ENCODE results near the gene TEPSIN. TPM values are rescaled to one million over a fixed set of nuclear protein-coding genes. Genes with fewer than 3 reads are reported as not detected.
"Not testable (repeated sequence)": the region's sequence is repeated elsewhere in the genome, so short reads cannot be mapped to it uniquely, and the experiment has no call there.

Gene TEPSIN
- total RNA-seq, 4 donors from 2014 or later: 37.9 to 82.2 (median 64.9) TPM

DNA sequence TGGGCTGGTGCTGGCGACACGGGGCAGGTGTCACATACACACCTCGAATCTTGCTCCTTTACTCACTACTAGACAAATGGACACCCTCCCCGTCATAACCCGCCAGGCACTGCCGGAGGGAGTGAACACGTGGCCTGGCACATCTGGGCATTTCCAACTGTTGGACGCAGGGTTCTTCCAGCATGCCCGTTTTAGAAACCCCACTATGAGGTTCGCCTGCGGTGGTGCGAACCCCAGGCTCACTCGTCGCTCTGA lies 9.3 kb downstream of the TEPSIN start:
- Histone ChIP-seq H3K36me3 (peaks cover 13 to 30% of the 10 kb centered on the region in 2 donors), H3K27me3 (no peaks in the 10 kb centered on the region), H3K27ac (no peak overlapping the region), H3K4me1 (no peaks in the 10 kb centered on the region), H3K4me3 (replicated peaks in 1 of 3) (no peak overlapping the region), H3K9me3 (no peaks in the 10 kb centered on the region)
- no peak for DNase-seq
- intact Hi-C loops (cut with DNase I): loop anchor here (10.0 kb wide), 1 partner anchor 195 kb away; the partner anchor contains the start of gene BAIAP2
- TF ChIP-seq, protein P1, sequence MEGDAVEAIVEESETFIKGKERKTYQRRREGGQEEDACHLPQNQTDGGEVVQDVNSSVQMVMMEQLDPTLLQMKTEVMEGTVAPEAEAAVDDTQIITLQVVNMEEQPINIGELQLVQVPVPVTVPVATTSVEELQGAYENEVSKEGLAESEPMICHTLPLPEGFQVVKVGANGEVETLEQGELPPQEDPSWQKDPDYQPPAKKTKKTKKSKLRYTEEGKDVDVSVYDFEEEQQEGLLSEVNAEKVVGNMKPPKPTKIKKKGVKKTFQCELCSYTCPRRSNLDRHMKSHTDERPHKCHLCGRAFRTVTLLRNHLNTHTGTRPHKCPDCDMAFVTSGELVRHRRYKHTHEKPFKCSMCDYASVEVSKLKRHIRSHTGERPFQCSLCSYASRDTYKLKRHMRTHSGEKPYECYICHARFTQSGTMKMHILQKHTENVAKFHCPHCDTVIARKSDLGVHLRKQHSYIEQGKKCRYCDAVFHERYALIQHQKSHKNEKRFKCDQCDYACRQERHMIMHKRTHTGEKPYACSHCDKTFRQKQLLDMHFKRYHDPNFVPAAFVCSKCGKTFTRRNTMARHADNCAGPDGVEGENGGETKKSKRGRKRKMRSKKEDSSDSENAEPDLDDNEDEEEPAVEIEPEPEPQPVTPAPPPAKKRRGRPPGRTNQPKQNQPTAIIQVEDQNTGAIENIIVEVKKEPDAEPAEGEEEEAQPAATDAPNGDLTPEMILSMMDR (IDR thresholded peaks at IDR 0.05): no peak
- TF ChIP-seq POLR2A (IDR thresholded peaks at IDR 0.05): no peak
- WGBS, 2 donors: 93 to 96% methylated on average over 14 of the region's 14 CpGs

DNA sequence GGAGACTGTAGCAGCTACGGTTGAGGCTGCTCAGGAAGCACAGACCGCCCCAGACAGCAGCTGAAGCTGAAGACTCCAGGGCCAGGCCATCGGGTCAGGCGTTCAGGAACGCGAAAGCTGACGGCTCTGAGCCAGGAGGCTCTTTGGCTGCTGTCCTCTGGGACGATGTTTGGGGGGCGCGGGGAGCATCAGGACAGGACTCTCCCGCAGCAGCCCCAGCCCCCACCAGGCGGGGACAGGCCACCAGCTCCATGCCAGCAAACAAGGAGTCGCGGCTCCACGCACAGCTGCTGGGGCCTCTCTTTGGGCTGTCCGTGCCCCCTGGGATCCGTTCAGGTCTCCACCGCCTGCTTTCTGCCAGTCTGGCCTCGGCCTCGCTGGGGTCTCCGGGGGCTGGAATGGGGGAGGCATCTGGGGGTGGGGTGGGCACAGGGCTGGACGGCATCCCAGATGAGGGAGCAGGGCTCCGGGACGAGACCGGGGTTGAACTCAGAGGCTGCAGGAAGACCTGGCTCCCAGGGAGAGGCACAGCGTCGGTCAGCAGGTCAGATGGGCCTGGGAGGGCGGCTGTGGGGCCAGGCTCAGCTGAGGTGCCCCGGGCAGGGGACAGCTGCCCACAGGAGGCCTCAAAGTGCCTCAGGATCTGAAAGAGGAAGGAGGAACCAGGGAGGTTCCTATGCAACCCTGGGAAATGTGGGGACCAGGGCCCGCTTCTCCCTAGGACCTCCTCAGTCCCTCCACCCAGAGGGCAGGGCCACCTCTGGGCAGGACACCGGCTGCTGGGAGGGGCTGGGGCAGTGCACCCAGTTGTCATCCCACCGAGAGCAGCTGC lies 9.8 kb downstream of the TEPSIN start:
- H3K9me3 ChIP-seq: no peaks in the 10 kb centered on the region
- 89 to 94% methylated on average over 15 to 27 of the region's 32 CpGs for WGBS, 2 donors
- no peaks in the 10 kb centered on the region for H3K4me1 ChIP-seq
- H3K27me3 ChIP-seq: no peaks in the 10 kb centered on the region
- no peak for DNase-seq
- no peak overlapping the region for H3K27ac ChIP-seq
- peaks cover 13 to 30% of the 10 kb centered on the region in 2 donors for H3K36me3 ChIP-seq
- intact Hi-C loops (cut with DNase I): loop anchor here (10.0 kb wide), 1 partner anchor 194 kb away; the partner anchor contains the start of gene BAIAP2
- TF ChIP-seq, protein P1 (IDR thresholded peaks at IDR 0.05): no peak
- no peak for TF ChIP-seq POLR2A (IDR thresholded peaks at IDR 0.05)
- H3K4me3 ChIP-seq (replicated peaks in 1 of 3): no peak overlapping the region

DNA sequence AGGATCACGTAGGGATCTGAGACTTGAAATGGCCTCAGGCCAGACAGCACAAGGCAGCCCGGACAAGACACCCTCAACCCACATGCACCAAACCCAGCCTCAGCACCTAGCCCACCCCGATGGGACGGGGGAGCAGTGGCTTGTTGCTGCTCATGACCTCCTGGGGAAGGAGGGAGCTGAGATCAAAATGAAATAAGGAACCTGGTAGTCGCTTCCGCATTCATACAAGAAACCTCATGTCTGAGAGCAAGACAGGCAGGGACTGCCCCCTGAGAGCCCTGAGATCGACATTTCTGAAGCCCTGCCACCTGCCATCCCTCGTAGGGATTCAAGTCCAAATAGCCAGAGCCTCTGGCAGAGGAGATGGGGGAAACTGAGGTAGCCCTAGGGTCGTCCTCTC lies 10.4 kb downstream of the TEPSIN start:
- Histone ChIP-seq H3K9me3 (no peaks in the 10 kb centered on the region), H3K27me3 (no peaks in the 10 kb centered on the region), H3K4me3 (replicated peaks in 1 of 3) (no peak overlapping the region), H3K36me3 (peaks cover 13 to 30% of the 10 kb centered on the region in 2 donors), H3K27ac (no peak overlapping the region), H3K4me1 (peaks cover 0 to 2% of the 10 kb centered on the region in 2 donors)
- intact Hi-C loops (cut with DNase I): loop anchor here (10.0 kb wide), 1 partner anchor 194 kb away; the partner anchor contains the start of gene BAIAP2
- no peak for DNase-seq
- WGBS, 2 donors: 94 to 96% methylated on average over 9 of the region's 9 CpGs
- TF ChIP-seq, protein P1 (IDR thresholded peaks at IDR 0.05): no peak
- no peak for TF ChIP-seq POLR2A (IDR thresholded peaks at IDR 0.05)

DNA sequence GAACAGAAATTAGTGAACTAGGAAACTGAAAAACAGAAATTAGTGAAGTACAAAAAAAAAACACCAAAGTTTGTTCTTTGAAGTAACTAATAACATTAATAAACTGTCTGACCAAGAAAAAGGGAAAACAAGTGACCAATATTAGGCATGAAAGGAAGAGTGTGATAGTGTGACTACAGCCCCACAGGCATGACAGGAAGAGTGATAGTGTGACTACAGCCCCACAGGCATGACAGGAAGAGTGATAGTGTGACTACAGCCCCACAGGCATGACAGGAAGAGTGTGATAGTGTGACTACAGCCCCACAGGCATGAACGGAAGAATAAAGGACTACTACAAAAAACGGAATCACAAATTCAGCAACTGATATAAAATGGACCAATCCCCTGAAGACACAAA lies 11.2 kb downstream of the TEPSIN start:
- not testable (repeated sequence) for H3K27ac ChIP-seq; H3K9me3 ChIP-seq; H3K4me1 ChIP-seq; H3K27me3 ChIP-seq; DNase-seq; H3K4me3 ChIP-seq (replicated peaks in 1 of 3)
- H3K36me3 ChIP-seq: peaks cover 10 to 28% of the 10 kb centered on the region in 2 donors
- 85 to 88% methylated on average over 2 of the region's 2 CpGs for WGBS, 2 donors
- intact Hi-C loops (cut with DNase I): loop anchor here (10.0 kb wide), 1 partner anchor 193 kb away; the partner anchor contains the start of gene BAIAP2

DNA sequence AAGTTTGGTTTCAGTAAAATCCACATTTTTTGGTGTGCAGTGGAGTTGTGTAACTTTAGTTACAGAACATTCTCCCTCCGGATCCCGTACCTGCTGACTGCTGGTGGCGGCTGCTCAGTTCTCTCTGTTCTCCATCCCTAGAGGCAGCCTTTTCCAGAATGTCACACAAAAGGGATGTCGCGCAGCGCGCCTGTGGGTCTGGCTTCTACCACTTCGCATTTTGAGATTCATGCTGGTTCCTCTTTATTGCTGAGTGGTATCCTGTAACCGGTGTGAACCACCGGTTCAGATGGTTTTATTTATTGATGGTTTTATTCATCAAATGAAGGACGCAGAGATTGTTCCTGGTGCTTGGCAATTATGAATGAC lies 15.1 kb downstream of the TEPSIN start:
- no peak overlapping the region for H3K27ac ChIP-seq
- H3K36me3 ChIP-seq: peaks cover 0 to 3% of the 10 kb centered on the region in 2 donors
- peak overlapping the region in 1 of 3 donors; percentile 19 for H3K4me3 ChIP-seq (replicated peaks in 1 of 3)
- H3K4me1 ChIP-seq: peaks cover 12 to 16% of the 10 kb centered on the region in 2 donors
- 27 to 36% methylated on average over 11 of the region's 11 CpGs for WGBS, 2 donors
- TF ChIP-seq, protein P1 (IDR thresholded peaks at IDR 0.05): no peak
- no peak for TF ChIP-seq POLR2A (IDR thresholded peaks at IDR 0.05)
- intact Hi-C loops (cut with DNase I): loop anchor here (10.0 kb wide), 1 partner anchor 189 kb away; the partner anchor contains the start of gene BAIAP2
- no peaks in the 10 kb centered on the region for H3K27me3 ChIP-seq
- peak in 1 of 2 donors; percentile 19 for DNase-seq
- H3K9me3 ChIP-seq: no peaks in the 10 kb centered on the region
